Stimulated activated CD4-positive, alpha-beta T cell treated with anti-CD3 and anti-CD28 coated beads, TNF-alpha, amount 100 ng/mL, for 24 hours (primary cell): ENCODE results near the gene CYSLTR1.
"Not testable (repeated sequence)": the region's sequence is repeated elsewhere in the genome, so short reads cannot be mapped to it uniquely, and the experiment has no call there.

Experiments
- DNase-seq, 3 experiments: peaks; one replicate each; pipeline ENCODE4 v3.0.0-alpha.2; 2020; ENCODE audit warnings: low read depth in 3 of 3

Gene CYSLTR1

GRCh38 chrX:78327370-78328086 lies at the start of gene CYSLTR1:
TSS of gene CYSLTR1 (minus strand) at chrX:78327611. CDS start at chrX:78273746, 53,865 bp downstream.
- no peak for DNase-seq

- no peak for DNase-seq
Measured at GRCh38 chrX:78377186-78377585, 49.8 kb upstream of the CYSLTR1 start.

- no peak for DNase-seq
Measured at GRCh38 chrX:78375894-78376293, 48.5 kb upstream of the CYSLTR1 start.

GRCh38 chrX:78366576-78366975 lies 39.2 kb upstream of the CYSLTR1 start:
- DNase-seq = no peak

GRCh38 chrX:78357342-78358055 lies 30.1 kb upstream of the CYSLTR1 start:
- no peak for DNase-seq

- no peak for DNase-seq
Measured at GRCh38 chrX:78333521-78333920, 6.1 kb upstream of the CYSLTR1 start.

- no peak for DNase-seq
Measured at GRCh38 chrX:78331708-78332107, 4.3 kb upstream of the CYSLTR1 start.

GRCh38 chrX:78330540-78330939 lies 3.1 kb upstream of the CYSLTR1 start:
- no peak for DNase-seq

GRCh38 chrX:78330068-78330467 lies 2.7 kb upstream of the CYSLTR1 start:
- no peak for DNase-seq

GRCh38 chrX:78329486-78329885 lies 2.1 kb upstream of the CYSLTR1 start:
- no peak for DNase-seq

- DNase-seq = no peak
Measured at GRCh38 chrX:78326401-78326800, 1.0 kb downstream of the CYSLTR1 start.

GRCh38 chrX:78322863-78323262 lies 4.5 kb downstream of the CYSLTR1 start:
- DNase-seq = no peak

- peak in 1 of 3 experiments; percentile 18 for DNase-seq
Measured at GRCh38 chrX:78321809-78322208, 5.6 kb downstream of the CYSLTR1 start.

GRCh38 chrX:78316265-78316664 lies 11.1 kb downstream of the CYSLTR1 start:
- DNase-seq = no peak

- DNase-seq = no peak
Measured at GRCh38 chrX:78315745-78316144, 11.7 kb downstream of the CYSLTR1 start.

GRCh38 chrX:78314561-78314960 lies 12.8 kb downstream of the CYSLTR1 start:
- peak in 1 of 3 experiments; percentile 1 for DNase-seq

GRCh38 chrX:78313526-78313925 lies 13.9 kb downstream of the CYSLTR1 start:
- no peak for DNase-seq

- no peak for DNase-seq
Measured at GRCh38 chrX:78307665-78308064, 19.7 kb downstream of the CYSLTR1 start.

GRCh38 chrX:78303086-78303485 lies 24.3 kb downstream of the CYSLTR1 start:
- DNase-seq = no peak

GRCh38 chrX:78300933-78301332 lies 26.5 kb downstream of the CYSLTR1 start:
- not testable (repeated sequence) for DNase-seq

- no peak for DNase-seq
Measured at GRCh38 chrX:78283511-78283910, 43.9 kb downstream of the CYSLTR1 start.

- DNase-seq = no peak
Measured at GRCh38 chrX:78237127-78237526, 90.3 kb downstream of the CYSLTR1 start.

- DNase-seq = not testable (repeated sequence)
Measured at GRCh38 chrX:78226047-78226446, 101.4 kb downstream of the CYSLTR1 start.
